Psoas muscle (tissue), 8 donors: ENCODE measurements around the gene FOXI1. TPM values are rescaled to one million over a fixed set of nuclear protein-coding genes. Genes with fewer than 3 reads are reported as not detected.

Source experiments
- ATAC-seq, 4 donors: fragments of 200-7000 bp; cut with Tn5 transposase; one replicate each; pipeline ENCODE4 v1.9.1; 2020; ENCODE audit warnings: moderate library complexity in 3 of 4, mild to moderate bottlenecking in 2 of 4
- DNase-seq, 2 donors: peaks; one replicate each; pipeline ENCODE4 v3.0.0-alpha.2; 2020
- H3K27ac ChIP-seq: fragments of 200-600 bp; one replicate; pipeline ENCODE4 v1.8.0; 2022
- H3K27me3 ChIP-seq, 3 donors: fragments of 200-600 bp in 1 of 3; one replicate each; pipeline versions ENCODE4 v1.6.1 to v1.8.0; 2013 to 2022; ENCODE audit warnings: low read length in 2 of 3, mild to moderate bottlenecking in 2 of 3, moderate library complexity in 1 of 3; ENCODE audit not compliant: insufficient read depth in 3 of 3
- H3K36me3 ChIP-seq, 2 donors: fragments of 200-600 bp in 1 of 2; one replicate each; pipeline versions ENCODE4 v1.6.1 to v1.8.0; 2013 to 2022; ENCODE audit warnings: low read depth in 1 of 2, mild to moderate bottlenecking in 1 of 2, moderate library complexity in 1 of 2; ENCODE audit not compliant: insufficient read depth in 1 of 2
- H3K4me1 ChIP-seq: fragments of 200-600 bp; one replicate; pipeline ENCODE4 v1.8.0; 2022
- H3K4me3 ChIP-seq: fragments of 200-600 bp; one replicate; pipeline ENCODE4 v1.8.0; 2022; ENCODE audit warnings: mild to moderate bottlenecking
- H3K9me3 ChIP-seq: fragments of 200-600 bp; one replicate; pipeline ENCODE4 v1.8.0; 2022
- WGBS, 3 donors: extraction: QIAGEN DNeasy Blood & Tissue Kit; methylation state at CpG; one replicate each; pipeline versions ENCODE4 v1.1.6 to v1.1.7; 2013; 5-methylcytosine and 5-hydroxymethylcytosine counted together
- intact Hi-C, 2 donors: fragments of 100-400 bp; cut with DNase I; formaldehyde crosslinking; loops; one replicate each; pipeline versions ENCODE4 v1.11.0 to v1.14.2; 2022
- polyA plus RNA-seq, 3 donors: library from polyadenylated mRNA; stranded (reverse); fragments of 200-250 nt; gene quantifications; one replicate each; pipeline ENCODE4 v1.2.3, GENCODE V29; 2013
- total RNA-seq, 4 donors: library from RNA; stranded (reverse); fragmentation: NEBNext Ultra II Directional in 2 of 4; extraction: Animal tissue kit (Norgen Biotek cat#: 25700) in 2 of 4; gene quantifications; one replicate each; pipeline versions ENCODE4 v1.2.1 to v1.2.4, GENCODE V29; 2021 to 2023
- TF ChIP-seq, protein P1 (sequence below): fragments of 200-600 bp; IDR thresholded peaks from one replicate; pipeline ENCODE4 v1.8.0; 2022; ENCODE audit warnings: antibody characterized with exemption
- donor health status: healthy with polysubstance abuse.
- donor health status: DM: no; HTN: no; CAD: no; lungs with moderate emphysema.
- donor health status: Bipolar disorder and iron deficiency.
- donor health status: healthy.
- donor health status: DM: yes; HTN: yes; CAD: no.
- donor health status: DM: no; HTN: no; CAD: no.
- donor health status: DM: no; HTN: no; CAD: no.
- donor health status: DM: yes; HTN: yes; CAD: no.

FOXI1 gene
- total and polyA plus RNA-seq, 7 donors: not detected

DNA sequence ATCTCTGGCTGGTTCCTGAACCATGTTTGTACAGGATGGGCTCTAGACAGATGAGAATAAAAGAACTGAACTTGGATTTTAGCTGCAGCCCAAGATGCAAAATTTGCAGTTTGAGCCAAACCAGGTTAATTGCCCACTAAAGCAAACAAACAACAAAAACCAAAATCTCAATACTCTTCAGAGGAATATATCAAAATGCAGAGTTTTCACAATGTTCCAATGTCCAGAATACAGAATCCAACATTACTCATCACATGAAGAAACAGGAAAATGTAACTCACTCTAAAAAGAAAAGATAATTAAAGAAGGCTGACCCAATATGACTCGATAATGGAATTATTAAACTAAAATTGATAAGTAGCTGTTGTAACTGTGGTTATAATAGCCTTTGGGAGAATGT, 20.4 kb downstream of the FOXI1 start:
- H3K4me1 ChIP-seq: no peaks in the 10 kb centered on the region
- no peaks in the 10 kb centered on the region for H3K36me3 ChIP-seq
- H3K9me3 ChIP-seq: no peaks in the 10 kb centered on the region
- intact Hi-C loops: no loop called here
- no peak overlapping the region for H3K27ac ChIP-seq
- DNase-seq: no peak
- TF ChIP-seq, protein P1, sequence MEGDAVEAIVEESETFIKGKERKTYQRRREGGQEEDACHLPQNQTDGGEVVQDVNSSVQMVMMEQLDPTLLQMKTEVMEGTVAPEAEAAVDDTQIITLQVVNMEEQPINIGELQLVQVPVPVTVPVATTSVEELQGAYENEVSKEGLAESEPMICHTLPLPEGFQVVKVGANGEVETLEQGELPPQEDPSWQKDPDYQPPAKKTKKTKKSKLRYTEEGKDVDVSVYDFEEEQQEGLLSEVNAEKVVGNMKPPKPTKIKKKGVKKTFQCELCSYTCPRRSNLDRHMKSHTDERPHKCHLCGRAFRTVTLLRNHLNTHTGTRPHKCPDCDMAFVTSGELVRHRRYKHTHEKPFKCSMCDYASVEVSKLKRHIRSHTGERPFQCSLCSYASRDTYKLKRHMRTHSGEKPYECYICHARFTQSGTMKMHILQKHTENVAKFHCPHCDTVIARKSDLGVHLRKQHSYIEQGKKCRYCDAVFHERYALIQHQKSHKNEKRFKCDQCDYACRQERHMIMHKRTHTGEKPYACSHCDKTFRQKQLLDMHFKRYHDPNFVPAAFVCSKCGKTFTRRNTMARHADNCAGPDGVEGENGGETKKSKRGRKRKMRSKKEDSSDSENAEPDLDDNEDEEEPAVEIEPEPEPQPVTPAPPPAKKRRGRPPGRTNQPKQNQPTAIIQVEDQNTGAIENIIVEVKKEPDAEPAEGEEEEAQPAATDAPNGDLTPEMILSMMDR: no peak
- ATAC-seq: no peak
- 56 to 70% (median 69%) methylated on average over 1 of the region's 1 CpG for WGBS, 3 donors
- no peaks in the 10 kb centered on the region for H3K27me3 ChIP-seq
- no peak overlapping the region for H3K4me3 ChIP-seq

DNA sequence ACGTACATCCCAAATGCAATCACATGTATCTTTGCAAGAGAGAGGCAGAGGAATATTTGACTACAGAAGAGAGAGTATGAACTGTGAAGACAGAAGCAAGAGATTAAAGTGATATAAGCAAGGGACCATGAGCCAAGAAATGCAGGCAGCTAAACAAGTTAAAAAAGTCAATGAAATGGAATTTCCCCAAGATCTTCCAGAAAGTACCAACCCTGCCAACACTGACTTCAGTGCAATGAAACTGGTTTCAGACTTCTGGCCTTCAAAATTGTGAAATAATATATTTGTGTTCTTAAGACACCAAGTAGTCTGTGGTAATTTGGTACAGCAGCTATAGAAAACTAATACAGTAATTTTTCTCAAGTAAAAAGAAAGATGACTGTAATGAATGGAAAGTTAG, 20.9 kb downstream of the FOXI1 start:
- Histone ChIP-seq H3K27ac (no peak overlapping the region), H3K27me3 (no peaks in the 10 kb centered on the region), H3K36me3 (no peaks in the 10 kb centered on the region), H3K9me3 (no peaks in the 10 kb centered on the region), H3K4me1 (no peaks in the 10 kb centered on the region), H3K4me3 (no peak overlapping the region)
- intact Hi-C loops: no loop called here
- ATAC-seq: no peak
- WGBS, 3 donors: 61 to 71% (median 63%) methylated on average over 1 of the region's 1 CpG
- TF ChIP-seq, protein P1: no peak
- DNase-seq: no peak

DNA sequence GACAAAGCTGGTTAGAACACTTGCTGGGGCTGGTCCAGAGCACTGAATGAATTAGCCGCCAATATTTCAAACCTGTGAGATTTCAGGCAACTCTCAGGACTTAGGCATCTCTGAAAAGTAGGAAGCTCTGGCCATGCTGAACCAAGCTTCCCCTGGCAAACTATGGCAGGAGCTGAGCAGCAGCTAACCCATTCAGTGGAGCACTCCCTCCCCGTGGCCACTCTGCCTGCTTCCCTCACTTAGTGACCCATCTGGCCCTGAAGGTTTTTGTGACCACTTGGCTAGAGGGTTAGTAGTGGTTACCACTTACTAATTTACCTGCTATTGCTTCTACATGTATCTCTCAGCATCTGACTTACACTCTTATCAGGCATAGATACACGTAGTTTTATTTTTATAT, 25.5 kb downstream of the FOXI1 start:
- WGBS, 3 donors: 74 to 81% (median 77%) methylated on average over 3 of the region's 3 CpGs
- Histone ChIP-seq H3K36me3 (no peaks in the 10 kb centered on the region), H3K9me3 (no peaks in the 10 kb centered on the region), H3K27ac (no peak overlapping the region), H3K27me3 (no peaks in the 10 kb centered on the region), H3K4me3 (no peak overlapping the region), H3K4me1 (no peaks in the 10 kb centered on the region)
- no peak for ATAC-seq
- TF ChIP-seq, protein P1: no peak
- DNase-seq: no peak
- intact Hi-C loops: no loop called here

DNA sequence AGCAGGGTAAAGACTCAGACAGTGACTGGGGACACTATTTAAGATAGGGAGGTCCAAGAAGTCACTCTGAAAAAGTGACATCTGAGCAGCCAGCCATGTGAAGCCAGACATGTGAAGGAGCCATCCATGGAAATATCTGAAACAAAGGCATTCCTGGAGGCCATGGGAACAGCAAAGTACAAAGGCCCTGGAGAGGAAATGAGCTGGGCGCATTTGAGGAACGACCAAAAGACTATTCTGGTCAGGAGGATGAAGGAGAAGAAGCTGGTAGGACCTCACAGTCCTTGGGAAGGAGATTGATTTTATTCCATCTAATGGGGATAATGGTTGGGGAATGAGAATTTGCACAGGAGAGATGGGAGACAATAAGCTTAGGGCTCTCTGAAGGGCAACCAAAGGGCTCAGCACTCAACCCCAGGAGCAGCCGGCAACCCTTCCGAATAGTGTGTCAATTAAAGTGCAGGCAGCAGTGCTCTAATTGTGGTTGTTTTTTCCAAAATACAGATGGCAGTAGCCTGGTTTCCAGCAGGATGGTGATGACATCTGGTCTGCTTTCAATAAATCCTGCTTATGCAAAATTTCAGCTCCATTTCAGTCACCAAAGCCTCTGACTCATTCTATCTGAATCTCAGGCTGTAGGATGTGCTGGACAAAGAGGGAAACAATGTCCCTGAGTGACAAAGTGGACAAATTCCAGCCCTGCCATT, 26.7 kb downstream of the FOXI1 start:
- no peak for DNase-seq
- H3K4me1 ChIP-seq: no peaks in the 10 kb centered on the region
- H3K36me3 ChIP-seq: no peaks in the 10 kb centered on the region
- no peaks in the 10 kb centered on the region for H3K9me3 ChIP-seq
- H3K27ac ChIP-seq: no peak overlapping the region
- TF ChIP-seq, protein P1: no peak
- no peaks in the 10 kb centered on the region for H3K27me3 ChIP-seq
- no peak for ATAC-seq
- 65 to 78% (median 77%) methylated on average over 4 of the region's 4 CpGs for WGBS, 3 donors
- no peak overlapping the region for H3K4me3 ChIP-seq
- intact Hi-C loops: no loop called here

DNA sequence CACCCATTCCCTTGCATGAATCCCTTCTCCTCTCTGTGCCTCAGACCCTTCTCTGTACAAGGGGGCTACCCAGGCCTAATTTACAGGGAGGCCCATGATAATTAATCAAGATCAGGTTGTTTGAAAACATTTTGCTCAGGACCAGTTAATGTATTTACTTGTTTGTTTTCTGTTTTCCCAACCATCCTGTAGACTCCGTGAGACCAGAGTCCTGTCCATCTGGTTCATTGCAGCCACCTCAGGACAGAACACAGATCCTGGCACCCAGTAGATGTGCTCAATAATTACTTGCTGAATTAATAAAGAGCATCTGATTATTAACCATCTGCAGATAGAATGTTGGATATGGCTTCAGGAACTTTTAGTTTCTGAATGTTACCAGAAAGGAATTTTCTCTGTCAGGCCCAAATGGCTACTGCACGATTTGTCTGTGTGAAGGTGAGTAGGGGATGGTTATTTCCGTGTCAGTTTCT, 27.3 kb downstream of the FOXI1 start:
- no peaks in the 10 kb centered on the region for H3K27me3 ChIP-seq
- H3K4me1 ChIP-seq: no peaks in the 10 kb centered on the region
- TF ChIP-seq, protein P1: no peak
- H3K9me3 ChIP-seq: no peaks in the 10 kb centered on the region
- H3K36me3 ChIP-seq: no peaks in the 10 kb centered on the region
- DNase-seq (no peak), ATAC-seq (no peak)
- intact Hi-C loops: no loop called here
- WGBS, 3 donors: 72 to 82% (median 74%) methylated on average over 3 of the region's 3 CpGs
- no peak overlapping the region for H3K4me3 ChIP-seq
- H3K27ac ChIP-seq: no peak overlapping the region
